Breast epithelium (tissue), 3 donors: ENCODE measurements around the gene PRKCSH.

Experiments used
- POLR2A ChIP-seq: fragments of 450-650 bp; IDR thresholded peaks from one replicate; pipeline ENCODE4 v1.6.1; 2016; ENCODE audit warnings: antibody characterized with exemption, mild to moderate bottlenecking, moderate library complexity
- POLR2AphosphoS5 ChIP-seq, 3 donors: sonication (generic); formaldehyde crosslinking; IDR thresholded peaks; one replicate each; pipeline ENCODE4 v1.6.1; 2017; ENCODE audit warnings: antibody characterized with exemption in 3 of 3
- TF ChIP-seq, protein P1 (sequence below), 3 donors: fragments of 450-650 bp; IDR thresholded peaks; one replicate each; pipeline ENCODE4 v1.5.1; 2016 to 2017; ENCODE audit warnings: antibody characterized with exemption in 3 of 3, mild to moderate bottlenecking in 3 of 3, moderate library complexity in 3 of 3

DNA sequence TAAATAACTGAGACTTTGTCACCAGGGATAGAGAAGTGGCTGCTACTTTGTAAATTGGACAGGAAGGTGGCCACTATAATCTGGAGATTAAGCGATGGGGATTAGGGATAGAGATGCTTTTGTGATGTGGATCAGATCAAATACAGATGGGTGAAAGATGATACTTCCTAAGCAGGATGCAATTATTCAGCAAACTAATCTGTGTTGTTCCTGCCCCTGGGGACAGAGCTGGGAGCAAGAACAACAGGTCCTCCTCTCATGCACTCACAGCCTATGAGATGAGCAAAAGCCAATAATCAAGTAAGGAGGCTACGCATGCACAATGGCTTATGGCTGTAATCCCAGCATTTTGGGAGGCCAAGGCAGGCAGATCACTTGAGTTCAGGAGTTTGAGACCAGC is 20.9 kb upstream of the PRKCSH start:
- TF ChIP-seq, protein P1, sequence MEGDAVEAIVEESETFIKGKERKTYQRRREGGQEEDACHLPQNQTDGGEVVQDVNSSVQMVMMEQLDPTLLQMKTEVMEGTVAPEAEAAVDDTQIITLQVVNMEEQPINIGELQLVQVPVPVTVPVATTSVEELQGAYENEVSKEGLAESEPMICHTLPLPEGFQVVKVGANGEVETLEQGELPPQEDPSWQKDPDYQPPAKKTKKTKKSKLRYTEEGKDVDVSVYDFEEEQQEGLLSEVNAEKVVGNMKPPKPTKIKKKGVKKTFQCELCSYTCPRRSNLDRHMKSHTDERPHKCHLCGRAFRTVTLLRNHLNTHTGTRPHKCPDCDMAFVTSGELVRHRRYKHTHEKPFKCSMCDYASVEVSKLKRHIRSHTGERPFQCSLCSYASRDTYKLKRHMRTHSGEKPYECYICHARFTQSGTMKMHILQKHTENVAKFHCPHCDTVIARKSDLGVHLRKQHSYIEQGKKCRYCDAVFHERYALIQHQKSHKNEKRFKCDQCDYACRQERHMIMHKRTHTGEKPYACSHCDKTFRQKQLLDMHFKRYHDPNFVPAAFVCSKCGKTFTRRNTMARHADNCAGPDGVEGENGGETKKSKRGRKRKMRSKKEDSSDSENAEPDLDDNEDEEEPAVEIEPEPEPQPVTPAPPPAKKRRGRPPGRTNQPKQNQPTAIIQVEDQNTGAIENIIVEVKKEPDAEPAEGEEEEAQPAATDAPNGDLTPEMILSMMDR (IDR thresholded peaks at IDR 0.05) = no peak
- TF ChIP-seq POLR2A = no peak
- TF ChIP-seq POLR2AphosphoS5 (IDR thresholded peaks at IDR 0.05) = no peak
